Caco-2 (cell line): Measurements from ENCODE around the gene CCDC85C. TPM values are rescaled to one million over a fixed set of nuclear protein-coding genes. Genes with fewer than 3 reads are reported as not detected.
A peak's percentile ranks its signal among the peaks of the same experiment; 100 is the strongest.

ENCODE experiments used
- BruUV-seq: library from RNA; stranded (reverse); fragments of 400-500 nt; replicated peaks from 2 replicates; lab custom pipeline; 2021; lab: Mats Ljungman, UMichigan
- CTCF ChIA-PET: fragments of 300-600 bp; sonication (Branson Sonifier 250); formaldehyde crosslinking; loops from one replicate; lab custom pipeline; 2022; ENCODE audit warnings: antibody characterized with exemption; lab: Charles Lee
- POLR2A ChIA-PET: fragments of 300-600 bp; sonication (Branson Sonifier 250); formaldehyde crosslinking; loops from one replicate; lab custom pipeline; 2022; ENCODE audit warnings: antibody characterized with exemption; lab: Charles Lee
- DNase-seq, 2 experiments: peaks; one replicate each; pipeline versions ENCODE4 v3.0.0 to v3.0.0-alpha.2; 2020 to 2022
- H3K27me3 ChIP-seq: replicated peaks from 2 replicates; pipeline ENCODE4 v1.6.0; 2011; ENCODE audit warnings: low read length; ENCODE audit not compliant: control insufficient read depth, insufficient read depth
- H3K36me3 ChIP-seq: 2 replicates; pipeline ENCODE4 v1.5.1; 2011; ENCODE audit warnings: low read length; ENCODE audit not compliant: control insufficient read depth, insufficient read depth
- H3K4me1 ChIP-seq: fragments of 250-450 bp; sonication (Bioruptor Pico); 2 replicates; pipeline ENCODE4 v1.5.1; 2020; ENCODE audit warnings: mild to moderate bottlenecking
- H3K4me3 ChIP-seq: 2 replicates; pipeline ENCODE4 v1.5.1; 2011; ENCODE audit warnings: low read depth, mild to moderate bottlenecking, control low read depth, low read length
- H3K9me3 ChIP-seq: fragments of 250-450 bp; sonication (Bioruptor Pico); 2 replicates; pipeline ENCODE4 v1.5.1; 2020; ENCODE audit warnings: mild to moderate bottlenecking, moderate library complexity
- H3K27ac Mint-ChIP-seq: one replicate; pipeline ENCODE4 v1.8.0; 2022; ENCODE audit warnings: mixed read lengths; ENCODE audit not compliant: unreplicated experiment
- H3K27me3 Mint-ChIP-seq: one replicate; pipeline ENCODE4 v1.8.0; 2022; ENCODE audit warnings: mixed read lengths; ENCODE audit not compliant: insufficient read depth, unreplicated experiment
- H3K36me3 Mint-ChIP-seq: one replicate; pipeline ENCODE4 v1.8.0; 2022; ENCODE audit warnings: mild to moderate bottlenecking, mixed read lengths; ENCODE audit not compliant: insufficient read depth, unreplicated experiment
- H3K4me1 Mint-ChIP-seq: one replicate; pipeline ENCODE4 v1.8.0; 2022; ENCODE audit warnings: low read depth, mixed read lengths; ENCODE audit not compliant: unreplicated experiment
- H3K4me3 Mint-ChIP-seq: one replicate; pipeline ENCODE4 v1.8.0; 2022; ENCODE audit warnings: mild to moderate bottlenecking, moderate library complexity, mixed read lengths; ENCODE audit not compliant: unreplicated experiment
- H3K9me3 Mint-ChIP-seq: one replicate; pipeline ENCODE4 v1.8.0; 2022; ENCODE audit warnings: mixed read lengths; ENCODE audit not compliant: unreplicated experiment
- CTCF ChIP-seq, 2 experiments: fragments of 200-600 bp in 1 of 2; IDR thresholded peaks; 1 replicate in 1 of 2; 2 replicates in 1 of 2; pipeline versions ENCODE4 v1.5.1 to v1.8.0; 2011 to 2022; ENCODE audit warnings: antibody characterized with exemption in 1 of 2, control low read depth in 1 of 2, inconsistent platforms in 1 of 2, low read depth in 1 of 2, low read length in 1 of 2, mild to moderate bottlenecking in 1 of 2, moderate library complexity in 1 of 2; ENCODE audit not compliant: insufficient read depth in 1 of 2, severe bottlenecking in 1 of 2, unreplicated experiment in 1 of 2
- intact Hi-C: fragments of 100-400 bp; cut with micrococcal nuclease; formaldehyde crosslinking; loops from one replicate; pipeline ENCODE4 v1.10.0; 2022; ENCODE audit not compliant: unreplicated experiment
- total RNA-seq: library from RNA; stranded (reverse); gene quantifications from 2 replicates; pipeline ENCODE4 v1.2.3, GENCODE V29; 2022

The CCDC85C gene
- total RNA-seq, 1 experiment from 2014 or later = 76.2 TPM

DNA sequence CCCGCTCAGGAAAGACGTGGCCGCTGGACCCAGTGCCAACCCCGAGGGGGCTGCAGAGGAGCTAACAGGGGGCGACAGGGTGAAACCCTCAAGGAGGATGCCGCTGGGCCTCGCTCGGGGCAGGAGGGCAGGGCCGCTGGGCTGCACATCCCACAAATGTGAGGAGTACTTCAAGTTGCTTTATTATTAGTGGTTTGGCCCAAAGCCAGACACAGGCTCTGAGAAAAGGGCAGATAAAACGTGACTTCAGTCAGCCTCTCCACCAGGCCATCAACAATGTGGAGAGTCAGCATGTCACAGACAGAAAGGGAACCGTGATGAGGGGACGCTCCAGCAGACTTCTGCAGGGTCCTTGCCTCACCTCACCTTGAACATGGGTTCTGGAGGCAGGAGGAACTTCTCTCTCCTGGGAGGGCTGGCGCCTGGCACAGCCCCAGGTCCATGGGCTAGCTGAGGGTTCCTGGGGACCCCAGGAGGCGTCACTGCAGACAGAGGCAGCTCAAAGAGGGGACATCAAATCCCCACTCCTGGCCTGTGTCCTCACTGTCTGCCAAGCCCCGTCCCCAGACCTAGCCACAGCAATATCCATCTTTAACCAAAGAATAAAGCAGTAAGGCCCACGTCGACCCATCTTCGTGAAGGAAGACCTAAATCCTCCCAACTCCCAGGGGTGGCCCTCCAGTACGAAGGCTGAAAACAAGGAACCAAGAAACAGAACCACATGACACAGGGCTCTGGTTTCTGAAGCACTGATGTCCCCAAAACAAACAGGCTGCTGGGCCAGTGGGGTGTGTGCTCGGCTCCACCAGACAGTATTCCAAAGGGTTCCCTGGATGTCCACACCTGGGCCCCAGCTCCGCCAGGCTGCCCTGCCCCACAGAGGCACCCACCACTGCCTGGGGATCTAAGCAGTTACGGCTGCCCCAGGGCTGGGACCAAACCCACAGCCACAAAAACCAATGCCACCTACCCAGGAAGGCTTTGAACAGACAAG lies 35.1 kb downstream of the CCDC85C start:
- no TSS peak for BruUV-seq
- H3K4me3 ChIP-seq = no peak overlapping the region
- no peak overlapping the region for H3K4me3 Mint-ChIP-seq
- H3K36me3 ChIP-seq = no peaks in the 10 kb centered on the region
- peaks cover 17% of the 10 kb centered on the region for H3K36me3 Mint-ChIP-seq
- no peaks in the 10 kb centered on the region for H3K9me3 ChIP-seq
- no peak for TF ChIP-seq CTCF (IDR thresholded peaks at IDR 0.05; ENCODE audit: insufficient read depth in 1 of 2, low read depth in 1 of 2, low read length in 1 of 2, severe bottlenecking in 1 of 2, unreplicated experiment in 1 of 2)
- no peaks in the 10 kb centered on the region for H3K27me3 ChIP-seq
- DNase-seq = no peak
- H3K27me3 Mint-ChIP-seq = no peaks in the 10 kb centered on the region
- H3K4me1 Mint-ChIP-seq = peaks cover 23% of the 10 kb centered on the region
- intact Hi-C loops = no loop called here
- H3K4me1 ChIP-seq = peaks cover 41% of the 10 kb centered on the region
- ChIA-PET CTCF (no interaction called here), POLR2A (no interaction called here)
- no peaks in the 10 kb centered on the region for H3K9me3 Mint-ChIP-seq
- no peak overlapping the region for H3K27ac Mint-ChIP-seq

GRCh38 chr14:99566390-99567354 lies 37.3 kb downstream of the CCDC85C start:
- DNase-seq = no peak
- Histone ChIP-seq H3K9me3 (no peaks in the 10 kb centered on the region), H3K4me3 (no peak overlapping the region), H3K4me1 (peaks cover 19% of the 10 kb centered on the region), H3K36me3 (no peaks in the 10 kb centered on the region), H3K27me3 (no peaks in the 10 kb centered on the region)
- TF ChIP-seq CTCF (IDR thresholded peaks at IDR 0.05; ENCODE audit: insufficient read depth in 1 of 2, low read depth in 1 of 2, low read length in 1 of 2, severe bottlenecking in 1 of 2, unreplicated experiment in 1 of 2) = no peak
- H3K4me3 Mint-ChIP-seq = no peak overlapping the region
- no TSS peak for BruUV-seq
- no peaks in the 10 kb centered on the region for H3K9me3 Mint-ChIP-seq
- POLR2A ChIA-PET = no interaction called here
- intact Hi-C loops = no loop called here
- H3K27me3 Mint-ChIP-seq = no peaks in the 10 kb centered on the region
- H3K27ac Mint-ChIP-seq = peak overlapping the region; percentile 32
- peaks cover 17% of the 10 kb centered on the region for H3K36me3 Mint-ChIP-seq
- CTCF ChIA-PET = no interaction called here
- H3K4me1 Mint-ChIP-seq = peaks cover 13% of the 10 kb centered on the region

GRCh38 chr14:99566009-99566389 lies 38.0 kb downstream of the CCDC85C start:
- no peaks in the 10 kb centered on the region for H3K9me3 ChIP-seq
- Mint-ChIP-seq H3K36me3 (peaks cover 17% of the 10 kb centered on the region), H3K4me3 (no peak overlapping the region), H3K9me3 (no peaks in the 10 kb centered on the region), H3K27me3 (no peaks in the 10 kb centered on the region), H3K4me1 (peaks cover 13% of the 10 kb centered on the region), H3K27ac (no peak overlapping the region)
- no peaks in the 10 kb centered on the region for H3K27me3 ChIP-seq
- no peak for TF ChIP-seq CTCF (IDR thresholded peaks at IDR 0.05; ENCODE audit: insufficient read depth in 1 of 2, low read depth in 1 of 2, low read length in 1 of 2, severe bottlenecking in 1 of 2, unreplicated experiment in 1 of 2)
- peaks cover 12% of the 10 kb centered on the region; the same call in 1 of the 2 replicates for H3K4me1 ChIP-seq
- no peak overlapping the region for H3K4me3 ChIP-seq
- no TSS peak for BruUV-seq
- ChIA-PET CTCF (no interaction called here), POLR2A (no interaction called here)
- DNase-seq = no peak
- no peaks in the 10 kb centered on the region for H3K36me3 ChIP-seq
- intact Hi-C loops = no loop called here
